PC-3 (cell line): Measurements from ENCODE around the gene NHS. TPM values are rescaled to one million over a fixed set of nuclear protein-coding genes. Genes with fewer than 3 reads are reported as not detected.

ENCODE experiments used
- ATAC-seq: fragments of 200-7000 bp; cut with Tn5 transposase; 2 replicates; pipeline ENCODE4 v1.9.1; 2020; ENCODE audit warnings: mild to moderate bottlenecking, moderate library complexity
- BruUV-seq: library from RNA; stranded (reverse); fragments of 400-500 nt; replicated peaks from 2 replicates; lab custom pipeline; 2021; lab: Mats Ljungman, UMichigan
- CTCF ChIA-PET: fragments of 300-600 bp; sonication (Branson Sonifier 250); formaldehyde crosslinking; loops from one replicate; lab custom pipeline; 2022; ENCODE audit warnings: antibody characterized with exemption; lab: Charles Lee
- POLR2A ChIA-PET: fragments of 300-600 bp; sonication (Branson Sonifier 250); formaldehyde crosslinking; loops from one replicate; lab custom pipeline; 2022; ENCODE audit warnings: antibody characterized with exemption; ENCODE audit not compliant: unreplicated experiment; lab: Charles Lee
- DNase-seq: peaks from one replicate; pipeline ENCODE4 v3.0.0-alpha.2; 2015
- H2AFZ ChIP-seq: fragments of 300-600 bp; sonication (generic); 2 replicates; pipeline ENCODE4 v1.6.0; 2016; ENCODE audit warnings: antibody characterized with exemption, low read length
- H3F3A ChIP-seq: fragments of 300-600 bp; sonication (generic); one replicate; pipeline ENCODE4 v1.6.0; 2017; ENCODE audit warnings: antibody characterized with exemption, low read length, control low read depth, mild to moderate bottlenecking; ENCODE audit not compliant: unreplicated experiment
- H3K27ac ChIP-seq: fragments of 300-600 bp; sonication (generic); 2 replicates; pipeline ENCODE4 v1.5.1; 2016; ENCODE audit warnings: mild to moderate bottlenecking, low read length
- H3K27me3 ChIP-seq: fragments of 300-600 bp; sonication (generic); 2 replicates; pipeline ENCODE4 v1.6.1; 2016; ENCODE audit warnings: low read length, mixed read lengths
- H3K36me3 ChIP-seq: fragments of 300-600 bp; sonication (generic); 2 replicates; pipeline ENCODE4 v1.6.1; 2016; ENCODE audit warnings: low read depth, mixed run types, low read length, mixed read lengths
- H3K4me1 ChIP-seq: fragments of 300-600 bp; sonication (generic); 2 replicates; pipeline ENCODE4 v1.5.1; 2016; ENCODE audit warnings: low read length; ENCODE audit not compliant: insufficient read depth
- H3K4me2 ChIP-seq: fragments of 300-600 bp; sonication (generic); 2 replicates; pipeline ENCODE4 v1.6.0; 2016; ENCODE audit warnings: low read length
- H3K4me3 ChIP-seq: fragments of 300-600 bp; sonication (generic); 2 replicates; pipeline ENCODE4 v1.5.1; 2016; ENCODE audit warnings: mild to moderate bottlenecking, low read length, mixed read lengths
- H3K79me2 ChIP-seq: fragments of 300-600 bp; sonication (generic); 2 replicates; pipeline ENCODE4 v1.6.1; 2017; ENCODE audit warnings: low read length, mixed read lengths
- H3K9ac ChIP-seq: fragments of 300-600 bp; sonication (generic); 2 replicates; pipeline ENCODE4 v1.6.0; 2016; ENCODE audit warnings: mild to moderate bottlenecking, low read length
- H3K9me2 ChIP-seq: fragments of 300-600 bp; sonication (generic); replicated peaks from 2 replicates; pipeline ENCODE4 v1.6.1; 2016; ENCODE audit warnings: mixed run types, low read length, mixed read lengths
- H3K9me3 ChIP-seq: fragments of 300-600 bp; sonication (generic); 2 replicates; pipeline ENCODE4 v1.6.1; 2016; ENCODE audit warnings: low read length, mixed read lengths
- H4K20me1 ChIP-seq: fragments of 300-600 bp; sonication (generic); 2 replicates; pipeline ENCODE4 v1.6.1; 2016; ENCODE audit warnings: low read length, mixed read lengths
- CTCF ChIP-seq: fragments of 300-600 bp; sonication (generic); conservative IDR thresholded peaks from 2 replicates; pipeline ENCODE4 v1.5.1; 2017; ENCODE audit warnings: antibody characterized with exemption, low read depth, mild to moderate bottlenecking, low read length
- EZH2 ChIP-seq: fragments of 300-600 bp; sonication (generic); IDR thresholded peaks from one replicate; pipeline ENCODE4 v1.6.1; 2017; ENCODE audit warnings: antibody characterized with exemption, mild to moderate bottlenecking, low read length; ENCODE audit not compliant: unreplicated experiment
- EZH2phosphoT487 ChIP-seq: fragments of 300-600 bp; sonication (generic); IDR thresholded peaks from 2 replicates; pipeline ENCODE4 v1.6.1; 2018; ENCODE audit warnings: mild to moderate bottlenecking, antibody characterized with exemption, low read length, borderline replicate concordance
- intact Hi-C: fragments of 100-400 bp; cut with micrococcal nuclease; formaldehyde crosslinking; loops from 2 replicates; pipeline ENCODE4 v1.9.0; 2023
- total RNA-seq: library from RNA; depleted of rRNA; stranded (reverse); fragments of >200 nt; gene quantifications from 2 replicates; pipeline ENCODE4 v1.2.3, GENCODE V29; 2014

The NHS gene
- total RNA-seq, 1 experiment from 2014 or later, result 4.9 TPM

GRCh38 chrX:17411205-17411604 lies 36.2 kb downstream of the NHS start:
- no peaks in the 10 kb centered on the region for H3K9me2 ChIP-seq
- DNase-seq (no peak), ATAC-seq (no peak)
- intact Hi-C loops, result no loop called here
- ChIA-PET POLR2A (no interaction called here), CTCF (no interaction called here)
- H3K4me2 ChIP-seq, result no peak overlapping the region
- H3K79me2 ChIP-seq, result peaks cover 76% of the 10 kb centered on the region
- H3K9ac ChIP-seq, result no peak overlapping the region
- no peaks in the 10 kb centered on the region for H4K20me1 ChIP-seq
- H3K9me3 ChIP-seq, result no peaks in the 10 kb centered on the region
- H3K27ac ChIP-seq, result peak overlapping the region; percentile 99
- peaks cover 51% of the 10 kb centered on the region for H3K4me1 ChIP-seq
- TF ChIP-seq EZH2phosphoT487 (no peak), EZH2 (no peak), CTCF (no peak)
- H3F3A ChIP-seq, result no peaks in the 10 kb centered on the region
- no peaks in the 10 kb centered on the region for H3K27me3 ChIP-seq
- no TSS peak for BruUV-seq
- H3K36me3 ChIP-seq, result no peaks in the 10 kb centered on the region
- no peak overlapping the region for H2AFZ ChIP-seq
- no peak overlapping the region for H3K4me3 ChIP-seq

GRCh38 chrX:17412692-17413091 lies 37.7 kb downstream of the NHS start:
- DNase-seq (peak; percentile 94), ATAC-seq (peak; percentile 87)
- H3K27me3 ChIP-seq, result no peaks in the 10 kb centered on the region
- H3K9me2 ChIP-seq, result no peaks in the 10 kb centered on the region
- H3K36me3 ChIP-seq, result no peaks in the 10 kb centered on the region
- no peak overlapping the region; the same call in 1 of the 2 replicates for H2AFZ ChIP-seq
- peak overlapping the region; percentile 55 for H3K4me3 ChIP-seq
- POLR2A ChIA-PET, result interaction anchor here (0.6 kb wide), 1 partner anchor 63 kb away, joined by 3 read pairs; no protein-coding TSS in a partner anchor
- peak overlapping the region; percentile 86 for H3K4me2 ChIP-seq
- CTCF ChIA-PET, result interaction anchor here (0.5 to 0.6 kb wide), 2 partner anchors 109 to 183 kb away, joined by 3 read pairs; no protein-coding TSS in a partner anchor
- no peaks in the 10 kb centered on the region for H3F3A ChIP-seq
- no peaks in the 10 kb centered on the region for H4K20me1 ChIP-seq
- peak overlapping the region; percentile 83 for H3K9ac ChIP-seq
- BruUV-seq, result no TSS peak
- intact Hi-C loops, result loop anchor here (1.0 to 2.0 kb wide), 4 partner anchors 30 to 183 kb away; no protein-coding TSS in a partner anchor
- peaks cover 69% of the 10 kb centered on the region for H3K79me2 ChIP-seq
- H3K4me1 ChIP-seq, result peaks cover 49% of the 10 kb centered on the region
- H3K9me3 ChIP-seq, result no peaks in the 10 kb centered on the region
- H3K27ac ChIP-seq, result peak overlapping the region; percentile 99
- TF ChIP-seq EZH2 (no peak), EZH2phosphoT487 (no peak), CTCF (no peak)

DNA sequence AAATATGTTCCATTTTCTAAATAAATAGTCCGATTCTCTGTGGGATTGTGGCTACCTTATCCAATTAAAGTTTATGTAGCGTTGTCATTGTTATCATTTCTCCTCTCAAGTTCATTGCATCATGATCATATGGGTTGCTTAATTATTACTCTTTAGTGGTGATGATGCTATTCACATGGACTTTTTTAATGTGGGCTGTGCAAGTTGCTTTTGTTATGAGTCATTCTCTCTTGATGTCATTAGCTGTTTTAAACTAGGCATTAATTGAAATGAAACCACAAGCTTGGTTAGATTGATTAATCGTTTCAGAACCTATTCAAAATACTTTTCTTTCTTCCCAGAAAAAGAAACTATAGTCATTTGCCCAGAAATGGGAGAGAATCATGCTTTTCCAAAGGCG lies 38.2 kb downstream of the NHS start:
- DNase-seq (peak; percentile 45), ATAC-seq (peak; percentile 23)
- ChIA-PET POLR2A (interaction anchor here (0.6 to 0.7 kb wide), 2 partner anchors 63 to 71 kb away, joined by 3 read pairs; no protein-coding TSS in a partner anchor), CTCF (interaction anchor here (0.5 kb wide), 1 partner anchor 109 kb away, joined by 3 read pairs; no protein-coding TSS in a partner anchor)
- Histone ChIP-seq H2AFZ (no peak overlapping the region; the same call in 1 of the 2 replicates), H3K79me2 (peaks cover 64% of the 10 kb centered on the region), H3K4me2 (peak overlapping the region; percentile 86), H3K9me2 (no peaks in the 10 kb centered on the region), H3F3A (no peaks in the 10 kb centered on the region), H3K27ac (peak overlapping the region; percentile 99), H3K27me3 (no peaks in the 10 kb centered on the region), H3K9me3 (no peaks in the 10 kb centered on the region), H4K20me1 (no peaks in the 10 kb centered on the region), H3K9ac (peak overlapping the region; percentile 83), H3K4me1 (peaks cover 49% of the 10 kb centered on the region), H3K36me3 (no peaks in the 10 kb centered on the region), H3K4me3 (peak overlapping the region; percentile 55)
- intact Hi-C loops, result loop anchor here (1.0 to 2.0 kb wide), 2 partner anchors 30 to 178 kb away; no protein-coding TSS in a partner anchor
- BruUV-seq, result no TSS peak
- TF ChIP-seq EZH2phosphoT487 (no peak), CTCF (no peak), EZH2 (no peak)
